ENCODE results near the gene ZNRF3. TPM values are rescaled to one million over a fixed set of nuclear protein-coding genes. Genes with fewer than 3 reads are reported as not detected.

Gene ZNRF3
- total RNA-seq, 2 donors from 2014 or later = 7.8 to 8.6 TPM

DNA sequence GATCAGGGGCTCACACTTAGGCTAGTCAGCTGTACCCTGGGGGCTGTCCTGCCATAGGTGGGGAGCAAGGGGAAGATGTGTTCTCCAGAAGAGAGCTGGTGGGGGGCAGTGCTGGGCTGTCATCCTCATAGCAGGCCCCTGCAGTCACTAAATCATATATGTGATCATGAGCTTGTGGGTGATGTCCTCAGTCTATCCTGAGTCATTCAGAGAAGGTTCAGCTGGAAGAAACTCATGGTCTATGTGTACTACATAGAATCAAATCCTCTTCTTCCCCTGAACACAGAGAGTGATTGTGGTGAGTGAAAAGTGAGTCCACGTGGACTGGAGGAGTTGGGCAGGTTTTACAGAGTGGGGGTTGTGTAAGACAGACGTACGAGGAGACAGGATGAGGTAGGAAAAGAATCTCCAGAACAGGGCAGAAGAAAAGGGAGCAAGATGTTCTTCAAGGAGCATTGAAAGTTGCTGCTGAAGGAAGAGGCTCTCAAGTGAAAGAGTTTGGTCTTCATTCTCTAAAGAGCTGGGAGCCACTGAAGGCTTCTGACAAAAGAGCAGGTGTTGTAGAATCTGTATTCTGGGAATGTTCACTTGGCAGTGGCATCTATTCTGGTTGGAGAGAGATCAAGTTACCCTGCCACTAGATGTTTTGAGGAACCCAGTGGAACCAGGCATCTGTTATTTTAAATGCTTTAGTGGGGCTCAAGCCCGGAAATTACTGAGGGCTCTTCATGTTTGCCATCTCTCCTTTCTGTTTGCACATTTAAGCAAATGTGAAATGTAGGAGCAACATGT lies 109.4 kb downstream of the ZNRF3 start:
- no peaks in the 10 kb centered on the region for H3K36me3 ChIP-seq (replicated peaks in 1 of 2; ENCODE audit: insufficient read depth in 1 of 2, low read depth in 2 of 2)
- ATAC-seq = no peak
- H3K4me1 ChIP-seq = no peaks in the 10 kb centered on the region
- H3K9me3 ChIP-seq = no peaks in the 10 kb centered on the region
- WGBS, 2 donors = 66 to 75% methylated on average over 4 of the region's 4 CpGs
- no peaks in the 10 kb centered on the region for H3K27me3 ChIP-seq
- no peak overlapping the region for H3K27ac ChIP-seq
- intact Hi-C loops (cut with DNase I) = no loop called here
- no peak overlapping the region for H3K4me3 ChIP-seq
- no peak for TF ChIP-seq POLR2A (IDR thresholded peaks at IDR 0.05)
- TF ChIP-seq, protein P1, sequence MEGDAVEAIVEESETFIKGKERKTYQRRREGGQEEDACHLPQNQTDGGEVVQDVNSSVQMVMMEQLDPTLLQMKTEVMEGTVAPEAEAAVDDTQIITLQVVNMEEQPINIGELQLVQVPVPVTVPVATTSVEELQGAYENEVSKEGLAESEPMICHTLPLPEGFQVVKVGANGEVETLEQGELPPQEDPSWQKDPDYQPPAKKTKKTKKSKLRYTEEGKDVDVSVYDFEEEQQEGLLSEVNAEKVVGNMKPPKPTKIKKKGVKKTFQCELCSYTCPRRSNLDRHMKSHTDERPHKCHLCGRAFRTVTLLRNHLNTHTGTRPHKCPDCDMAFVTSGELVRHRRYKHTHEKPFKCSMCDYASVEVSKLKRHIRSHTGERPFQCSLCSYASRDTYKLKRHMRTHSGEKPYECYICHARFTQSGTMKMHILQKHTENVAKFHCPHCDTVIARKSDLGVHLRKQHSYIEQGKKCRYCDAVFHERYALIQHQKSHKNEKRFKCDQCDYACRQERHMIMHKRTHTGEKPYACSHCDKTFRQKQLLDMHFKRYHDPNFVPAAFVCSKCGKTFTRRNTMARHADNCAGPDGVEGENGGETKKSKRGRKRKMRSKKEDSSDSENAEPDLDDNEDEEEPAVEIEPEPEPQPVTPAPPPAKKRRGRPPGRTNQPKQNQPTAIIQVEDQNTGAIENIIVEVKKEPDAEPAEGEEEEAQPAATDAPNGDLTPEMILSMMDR (IDR thresholded peaks at IDR 0.05) = no peak
- DNase-seq = no peak

GRCh38 chr22:28994522-28994921 lies 111.2 kb downstream of the ZNRF3 start:
- intact Hi-C loops (cut with DNase I) = no loop called here
- Histone ChIP-seq H3K36me3 (replicated peaks in 1 of 2; ENCODE audit: insufficient read depth in 1 of 2, low read depth in 2 of 2) (no peaks in the 10 kb centered on the region), H3K27me3 (no peaks in the 10 kb centered on the region), H3K4me1 (peaks cover 6% of the 10 kb centered on the region), H3K27ac (no peak overlapping the region), H3K9me3 (no peaks in the 10 kb centered on the region), H3K4me3 (no peak overlapping the region)
- 93 to 97% methylated on average over 4 of the region's 4 CpGs for WGBS, 2 donors
- ATAC-seq = no peak
- no peak for DNase-seq
- TF ChIP-seq, protein P1 (IDR thresholded peaks at IDR 0.05) = no peak
- TF ChIP-seq POLR2A (IDR thresholded peaks at IDR 0.05) = no peak

DNA sequence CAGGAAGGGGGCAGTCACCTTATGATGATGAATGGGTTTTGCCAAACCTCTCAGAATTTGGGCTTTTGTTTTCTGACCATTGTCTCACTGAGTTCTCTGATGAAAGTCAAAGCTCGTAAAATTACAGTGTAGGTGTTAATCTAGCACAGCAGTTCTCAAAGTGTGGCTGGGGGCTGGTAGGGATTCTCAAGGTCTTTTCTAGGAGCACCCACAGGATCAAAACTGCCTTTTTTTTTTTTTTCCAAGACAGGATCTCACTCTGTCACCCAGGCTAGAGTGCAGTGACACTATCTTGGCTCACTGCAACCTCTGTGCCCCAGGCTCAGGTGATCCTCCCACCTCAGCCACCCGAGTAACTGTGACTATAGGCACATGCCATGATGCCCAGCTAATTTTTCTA lies 112.2 kb downstream of the ZNRF3 start:
- H3K27me3 ChIP-seq = no peaks in the 10 kb centered on the region
- no peak overlapping the region for H3K27ac ChIP-seq
- peaks cover 12% of the 10 kb centered on the region for H3K4me1 ChIP-seq
- 78 to 79% methylated on average over 2 of the region's 2 CpGs for WGBS, 2 donors
- no peak for TF ChIP-seq POLR2A (IDR thresholded peaks at IDR 0.05)
- TF ChIP-seq, protein P1 (IDR thresholded peaks at IDR 0.05) = no peak
- ATAC-seq (no peak), DNase-seq (no peak)
- no peak overlapping the region for H3K4me3 ChIP-seq
- no peaks in the 10 kb centered on the region for H3K36me3 ChIP-seq (replicated peaks in 1 of 2; ENCODE audit: insufficient read depth in 1 of 2, low read depth in 2 of 2)
- no peaks in the 10 kb centered on the region for H3K9me3 ChIP-seq
- intact Hi-C loops (cut with DNase I) = no loop called here

DNA sequence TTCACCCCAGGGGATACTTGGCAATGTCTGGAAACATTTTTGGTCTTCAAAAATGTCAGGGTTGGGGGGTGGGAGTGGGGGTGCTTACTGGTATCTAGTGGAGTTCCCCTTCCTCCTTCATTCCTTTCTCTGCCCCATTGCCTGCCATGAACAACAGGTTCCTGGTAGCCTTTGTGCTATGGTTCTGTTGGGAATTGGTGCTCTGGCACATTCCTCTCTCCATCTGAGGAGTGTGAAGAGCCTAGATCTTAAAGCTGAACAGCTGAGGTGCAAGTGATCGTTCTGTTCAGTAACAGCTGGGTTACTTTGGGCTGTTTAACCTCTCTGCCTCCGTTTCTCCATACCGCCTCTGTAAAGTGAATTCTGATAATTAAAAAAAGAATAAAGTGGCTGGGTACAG lies 114.0 kb downstream of the ZNRF3 start:
- Histone ChIP-seq H3K27me3 (no peaks in the 10 kb centered on the region), H3K4me3 (no peak overlapping the region), H3K9me3 (no peaks in the 10 kb centered on the region), H3K4me1 (peaks cover 24% of the 10 kb centered on the region), H3K27ac (no peak overlapping the region), H3K36me3 (replicated peaks in 1 of 2; ENCODE audit: insufficient read depth in 1 of 2, low read depth in 2 of 2) (no peaks in the 10 kb centered on the region)
- intact Hi-C loops (cut with DNase I) = no loop called here
- DNase-seq = no peak
- no peak for TF ChIP-seq POLR2A (IDR thresholded peaks at IDR 0.05)
- TF ChIP-seq, protein P1 (IDR thresholded peaks at IDR 0.05) = no peak
- 91 to 92% methylated on average over 3 of the region's 3 CpGs for WGBS, 2 donors
- ATAC-seq = no peak

DNA sequence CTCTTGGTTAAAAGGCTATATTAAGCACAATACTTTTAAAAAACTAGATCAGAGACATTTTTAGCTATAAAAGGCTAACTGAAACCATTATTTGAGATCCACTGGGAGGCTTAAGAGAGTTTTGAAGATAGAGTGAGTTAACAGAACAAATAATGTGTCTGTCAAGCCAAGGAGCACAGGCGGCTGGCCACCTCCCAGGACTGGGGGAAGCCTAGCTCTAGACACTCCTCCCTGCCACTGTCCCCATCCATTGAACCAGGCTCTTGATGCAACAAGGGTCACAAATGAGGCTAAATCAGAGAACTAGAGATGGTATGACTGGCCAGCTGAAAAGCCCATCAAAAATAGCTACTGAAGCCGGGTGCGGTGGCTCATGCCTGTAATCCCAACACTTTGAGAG lies 115.3 kb downstream of the ZNRF3 start:
- no peaks in the 10 kb centered on the region for H3K36me3 ChIP-seq (replicated peaks in 1 of 2; ENCODE audit: insufficient read depth in 1 of 2, low read depth in 2 of 2)
- no peaks in the 10 kb centered on the region for H3K9me3 ChIP-seq
- no peak for ATAC-seq
- TF ChIP-seq, protein P1 (IDR thresholded peaks at IDR 0.05) = no peak
- TF ChIP-seq POLR2A (IDR thresholded peaks at IDR 0.05) = no peak
- no peaks in the 10 kb centered on the region for H3K27me3 ChIP-seq
- intact Hi-C loops (cut with DNase I) = no loop called here
- H3K27ac ChIP-seq = no peak overlapping the region
- 79 to 83% methylated on average over 2 to 3 of the region's 3 CpGs for WGBS, 2 donors
- no peak for DNase-seq
- H3K4me1 ChIP-seq = peaks cover 32% of the 10 kb centered on the region
- no peak overlapping the region for H3K4me3 ChIP-seq

All from body of pancreas (tissue), 4 donors.